ENCODE results near the gene ATP5F1D. TPM values are rescaled to one million over a fixed set of nuclear protein-coding genes. Genes with fewer than 3 reads are reported as not detected.

Gene ATP5F1D
- polyA plus RNA-seq, 3 donors from 2014 or later = 145 to 310 (median 303) TPM

DNA sequence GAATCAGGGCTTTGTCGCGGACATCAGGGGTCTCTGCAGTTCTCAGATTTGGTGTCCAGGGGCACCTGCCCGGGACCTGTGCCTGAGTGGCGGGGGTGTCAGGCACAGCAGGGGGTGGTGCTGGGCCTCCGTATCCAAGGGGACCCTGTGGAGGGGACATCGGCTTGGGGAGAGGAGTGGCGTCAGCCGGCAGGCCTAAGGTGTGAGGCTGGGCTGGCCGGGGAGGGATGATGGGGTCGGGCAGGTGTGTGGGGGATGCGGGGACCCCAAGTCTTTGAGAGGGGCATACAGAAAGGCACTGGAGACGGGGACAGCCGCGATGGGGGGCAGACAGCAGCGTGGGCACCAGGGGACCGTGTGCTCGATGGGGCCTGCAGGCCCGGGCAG, 46.7 kb downstream of the ATP5F1D start:
- H3K9me3 Mint-ChIP-seq = peaks cover 0 to 3% (median 0%) of the 10 kb centered on the region in 6 donors
- H3K27ac Mint-ChIP-seq = no peak overlapping the region
- H3K4me3 Mint-ChIP-seq = no peak overlapping the region
- DNase-seq = no peak
- H3K36me3 Mint-ChIP-seq = no peaks in the 10 kb centered on the region
- H3K4me1 Mint-ChIP-seq = peaks cover 0 to 8% of the 10 kb centered on the region in 2 donors
- H3K27me3 Mint-ChIP-seq (ENCODE audit: low read depth in 3 of 3) = peaks cover 5 to 6% (median 5%) of the 10 kb centered on the region in 3 donors

DNA sequence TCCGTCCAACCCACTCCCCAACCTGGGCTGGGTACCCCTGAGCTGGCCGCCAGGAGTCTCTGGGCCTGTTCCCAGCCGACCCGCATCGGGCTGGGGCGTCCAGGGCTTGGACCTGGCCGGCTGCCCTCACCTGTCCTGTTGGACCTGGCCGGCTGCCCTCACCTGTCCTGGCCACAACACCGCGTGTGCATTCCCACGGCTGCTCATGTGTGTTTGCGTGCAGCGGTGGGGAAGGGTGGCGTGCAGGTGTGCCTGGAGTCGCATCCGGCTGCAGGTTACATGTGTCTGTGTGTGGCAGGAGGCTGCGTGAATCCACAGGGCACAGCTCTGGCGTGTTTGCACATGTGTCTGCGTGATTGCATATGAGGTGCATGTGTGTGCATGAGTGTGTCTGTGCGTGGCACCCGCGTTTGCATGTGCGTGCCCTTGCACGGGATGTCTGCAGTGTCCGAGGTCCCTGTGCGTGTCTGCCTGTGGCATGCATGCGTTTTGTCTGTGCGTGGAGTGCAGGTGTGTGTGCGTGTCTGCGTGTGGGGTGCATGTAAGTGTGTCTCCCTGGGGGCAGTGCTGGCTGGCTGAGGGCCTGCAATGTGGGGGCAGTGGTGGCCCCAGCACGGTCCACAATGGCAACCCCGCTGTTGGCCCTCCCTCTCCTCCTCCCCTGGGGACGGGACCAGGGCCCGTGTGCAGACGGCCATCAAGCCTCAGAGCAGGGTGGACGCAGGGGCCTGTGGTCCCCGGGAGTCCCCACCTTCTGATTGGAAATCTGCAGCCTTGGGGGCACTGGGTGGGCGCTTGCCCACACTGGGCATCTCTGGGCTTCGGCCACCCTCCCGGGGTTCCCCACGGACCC, 47.5 kb downstream of the ATP5F1D start:
- Mint-ChIP-seq H3K9me3 (peaks cover 0 to 3% (median 0%) of the 10 kb centered on the region in 6 donors), H3K27ac (no peak overlapping the region), H3K27me3 (ENCODE audit: low read depth in 3 of 3) (peaks cover 5 to 6% (median 5%) of the 10 kb centered on the region in 3 donors), H3K4me1 (peaks cover 0 to 8% of the 10 kb centered on the region in 2 donors), H3K36me3 (no peaks in the 10 kb centered on the region), H3K4me3 (no peak overlapping the region)
- no peak for DNase-seq

DNA sequence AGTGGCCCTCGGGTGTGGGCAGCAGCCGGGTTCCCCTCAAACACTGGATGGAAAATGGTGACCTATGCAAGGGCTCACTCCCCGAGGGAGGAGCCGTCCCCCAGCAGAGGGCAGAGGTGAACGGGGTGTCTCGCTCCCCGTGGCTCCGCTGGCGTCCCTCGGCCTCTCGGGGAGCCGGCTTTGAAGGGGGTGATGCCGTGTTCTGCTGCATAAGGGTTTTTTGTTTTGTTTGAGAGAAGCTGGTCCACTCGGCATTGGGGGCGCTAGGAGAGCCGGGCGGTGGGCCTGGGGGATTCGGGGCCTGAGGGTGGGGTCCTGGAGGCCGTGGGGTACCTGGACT, 48.1 kb downstream of the ATP5F1D start:
- no peaks in the 10 kb centered on the region for H3K36me3 Mint-ChIP-seq

GRCh38 chr19:1290196-1290702, 48.7 kb downstream of the ATP5F1D start:
- Mint-ChIP-seq H3K9me3 (no peaks in the 10 kb centered on the region), H3K27me3 (ENCODE audit: low read depth in 3 of 3) (peaks cover 0 to 5% (median 4%) of the 10 kb centered on the region in 3 donors), H3K4me1 (peaks cover 0 to 2% of the 10 kb centered on the region in 2 donors), H3K27ac (no peak overlapping the region), H3K36me3 (no peaks in the 10 kb centered on the region), H3K4me3 (no peak overlapping the region)
- no peak for DNase-seq

More for the DNA sequence above, 48.1 kb downstream of the ATP5F1D start:
- H3K4me1 Mint-ChIP-seq = peaks cover 0 to 5% of the 10 kb centered on the region in 2 donors
- H3K27me3 Mint-ChIP-seq (ENCODE audit: low read depth in 3 of 3) = peaks cover 2 to 5% (median 4%) of the 10 kb centered on the region in 3 donors
- no peak overlapping the region for H3K4me3 Mint-ChIP-seq
- DNase-seq = no peak
- no peak overlapping the region for H3K27ac Mint-ChIP-seq
- no peaks in the 10 kb centered on the region for H3K9me3 Mint-ChIP-seq

GRCh38 chr19:1290703-1291651, 49.4 kb downstream of the ATP5F1D start:
- Mint-ChIP-seq H3K27me3 (ENCODE audit: low read depth in 3 of 3) (peaks cover 0 to 5% (median 4%) of the 10 kb centered on the region in 3 donors), H3K27ac (no peak overlapping the region), H3K4me1 (peaks cover 0 to 2% of the 10 kb centered on the region in 2 donors), H3K9me3 (no peaks in the 10 kb centered on the region), H3K36me3 (no peaks in the 10 kb centered on the region), H3K4me3 (no peak overlapping the region)
- DNase-seq = no peak

- Mint-ChIP-seq H3K27ac (no peak overlapping the region), H3K27me3 (ENCODE audit: low read depth in 3 of 3) (peaks cover 0 to 4% (median 2%) of the 10 kb centered on the region in 3 donors), H3K9me3 (no peaks in the 10 kb centered on the region), H3K36me3 (no peaks in the 10 kb centered on the region), H3K4me1 (no peaks in the 10 kb centered on the region), H3K4me3 (no peak overlapping the region)
- DNase-seq = no peak
Observed at GRCh38 chr19:1291761-1292418, 50.3 kb downstream of the ATP5F1D start.

- H3K27ac Mint-ChIP-seq = no peak overlapping the region
- H3K4me1 Mint-ChIP-seq = peaks cover 0 to 4% of the 10 kb centered on the region in 2 donors
- H3K36me3 Mint-ChIP-seq = no peaks in the 10 kb centered on the region
- DNase-seq = no peak
- peaks cover 0 to 9% (median 2%) of the 10 kb centered on the region in 3 donors for H3K27me3 Mint-ChIP-seq (ENCODE audit: low read depth in 3 of 3)
- no peak overlapping the region for H3K4me3 Mint-ChIP-seq
- H3K9me3 Mint-ChIP-seq = no peaks in the 10 kb centered on the region
Observed at GRCh38 chr19:1292419-1293151, 51.0 kb downstream of the ATP5F1D start.

GRCh38 chr19:1293782-1294604, 52.4 kb downstream of the ATP5F1D start:
- peaks cover 0 to 4% of the 10 kb centered on the region in 2 donors for H3K4me1 Mint-ChIP-seq
- no peaks in the 10 kb centered on the region for H3K36me3 Mint-ChIP-seq

More at GRCh38 chr19:1293782-1294604, 52.4 kb downstream of the ATP5F1D start:
- Mint-ChIP-seq H3K27me3 (ENCODE audit: low read depth in 3 of 3) (peaks cover 0 to 9% (median 2%) of the 10 kb centered on the region in 3 donors), H3K4me3 (no peak overlapping the region), H3K9me3 (no peaks in the 10 kb centered on the region), H3K27ac (no peak overlapping the region)
- DNase-seq = no peak

Other genes starting within 250 kb of the ATP5F1D start
- gene GRIN3B, start 241.3 kb upstream of the ATP5F1D start, polyA plus RNA-seq = not detected
- 100 to 1,000 TPM in 1 of 3 donors, 10 to 100 TPM in 2; 45.6 to 102 (median 61.1) TPM for gene TMEM259, start 220.6 kb upstream of the ATP5F1D start, polyA plus RNA-seq
- gene RNU6-2, start 220.2 kb upstream of the ATP5F1D start, polyA plus RNA-seq = not detected
- gene CNN2, start 215.1 kb upstream of the ATP5F1D start, polyA plus RNA-seq = 100 to 1,000 TPM; 227 to 382 (median 255) TPM
- 10 to 100 TPM in 1 of 3 donors, 1 to 10 TPM in 2; 4.5 to 13.3 (median 5.2) TPM for gene ABCA7, start 201.6 kb upstream of the ATP5F1D start, polyA plus RNA-seq
- 100 to 1,000 TPM; 164 to 417 (median 169) TPM for gene ARHGAP45, start 174.6 kb upstream of the ATP5F1D start, polyA plus RNA-seq
- gene POLR2E, start 146.4 kb upstream of the ATP5F1D start, polyA plus RNA-seq = 100 to 1,000 TPM; 182 to 288 (median 237) TPM
- 100 to 1,000 TPM; 225 to 320 (median 280) TPM for gene GPX4, start 137.8 kb upstream of the ATP5F1D start, polyA plus RNA-seq
- gene SBNO2, start 67.5 kb upstream of the ATP5F1D start, polyA plus RNA-seq = 1 to 10 TPM in 1 of 3 donors, under 1 TPM in 2; 0.27 to 3.4 (median 0.89) TPM
- gene STK11, start 36.0 kb upstream of the ATP5F1D start, polyA plus RNA-seq = 10 to 100 TPM; 10.8 to 14.5 (median 11.7) TPM
- gene CBARP, start 3.7 kb upstream of the ATP5F1D start, polyA plus RNA-seq = not detected
- 10 to 100 TPM in 2 of 3 donors, 1 to 10 TPM in 1; 4.9 to 16.0 (median 10.8) TPM for gene MIDN, start 6.8 kb downstream of the ATP5F1D start, polyA plus RNA-seq
- 100 to 1,000 TPM; 146 to 246 (median 197) TPM for gene CIRBP, start 27.6 kb downstream of the ATP5F1D start, polyA plus RNA-seq
- 10 to 100 TPM; 50.5 to 98.4 (median 86.9) TPM for gene FAM174C, start 33.8 kb downstream of the ATP5F1D start, polyA plus RNA-seq
- not detected for gene EFNA2, start 44.1 kb downstream of the ATP5F1D start, polyA plus RNA-seq
- 100 to 1,000 TPM; 209 to 227 (median 213) TPM for gene NDUFS7, start 142.2 kb downstream of the ATP5F1D start, polyA plus RNA-seq
- gene GAMT, start 159.8 kb downstream of the ATP5F1D start, polyA plus RNA-seq = 10 to 100 TPM in 2 of 3 donors, 1 to 10 TPM in 1; 7.9 to 16.5 (median 10.5) TPM
- gene DAZAP1, start 165.8 kb downstream of the ATP5F1D start, polyA plus RNA-seq = 10 to 100 TPM in 1 of 3 donors, 1 to 10 TPM in 2; 4.3 to 10.3 (median 8.0) TPM
- gene RPS15, start 196.6 kb downstream of the ATP5F1D start, polyA plus RNA-seq = 1,000 to 10,000 TPM; 1,383 to 2,244 (median 1,622) TPM
- under 1 TPM in 1 of 3 donors, not detected in 2; 0.06 TPM for gene APC2, start 208.4 kb downstream of the ATP5F1D start, polyA plus RNA-seq
- gene C19orf25, start 237.5 kb downstream of the ATP5F1D start, polyA plus RNA-seq = 10 to 100 TPM; 57.4 to 61.6 (median 61.2) TPM
- gene PCSK4, start 248.6 kb downstream of the ATP5F1D start, polyA plus RNA-seq = under 1 TPM in 2 of 3 donors, not detected in 1; 0.25 to 0.33 TPM
- 1 to 10 TPM; 4.0 to 7.1 (median 6.4) TPM for gene REEP6, start 249.4 kb downstream of the ATP5F1D start, polyA plus RNA-seq